OCI-LY7 (cell line): ENCODE measurements around the gene ACBD5. TPM values are rescaled to one million over a fixed set of nuclear protein-coding genes. Genes with fewer than 3 reads are reported as not detected.

Experiments used
- BruUV-seq: library from RNA; stranded (reverse); fragments of 400-500 nt; replicated peaks from 2 replicates; lab custom pipeline; 2021; lab: Mats Ljungman, UMichigan
- CTCF ChIA-PET: fragments of 300-600 bp; sonication (Branson Sonifier 250); formaldehyde crosslinking; loops from one replicate; lab custom pipeline; 2022; ENCODE audit warnings: antibody characterized with exemption; ENCODE audit not compliant: unreplicated experiment; lab: Charles Lee
- POLR2A ChIA-PET: fragments of 300-600 bp; sonication (Branson Sonifier 250); formaldehyde crosslinking; loops from one replicate; lab custom pipeline; 2022; ENCODE audit warnings: antibody characterized with exemption; lab: Charles Lee
- DNase-seq: peaks from one replicate; pipeline ENCODE4 v3.0.0-alpha.2; 2015; ENCODE audit warnings: low spot score
- H2AFZ ChIP-seq: fragments of 200-600 bp; sonication (generic), shearing (Covaris generic); 2 replicates; pipeline ENCODE4 v1.6.1; 2014; ENCODE audit warnings: mild to moderate bottlenecking, antibody characterized with exemption, low read length, moderate library complexity
- H3K27ac ChIP-seq: fragments of 200-600 bp; sonication (generic); 2 replicates; pipeline ENCODE4 v1.5.1; 2014; ENCODE audit warnings: mixed run types, low read depth, mild to moderate bottlenecking, moderate library complexity, low read length, inconsistent platforms; ENCODE audit not compliant: poor library complexity, severe bottlenecking
- H3K36me3 ChIP-seq: fragments of 200-600 bp; sonication (generic); 2 replicates; pipeline ENCODE4 v1.6.1; 2014; ENCODE audit warnings: mild to moderate bottlenecking, antibody characterized with exemption, low read length, moderate library complexity, mixed read lengths; ENCODE audit not compliant: insufficient read depth
- H3K4me1 ChIP-seq: fragments of 200-600 bp; sonication (generic); 2 replicates; pipeline ENCODE4 v1.5.1; 2014; ENCODE audit warnings: mild to moderate bottlenecking, low read length; ENCODE audit not compliant: insufficient read depth, poor library complexity, severe bottlenecking
- H3K4me2 ChIP-seq: fragments of 200-600 bp; sonication (generic); 2 replicates; pipeline ENCODE4 v1.6.1; 2014; ENCODE audit warnings: mild to moderate bottlenecking, low read length
- H3K4me3 ChIP-seq: fragments of 200-600 bp; sonication (generic); 2 replicates; pipeline ENCODE4 v1.5.1; 2014; ENCODE audit warnings: mild to moderate bottlenecking, low read depth, low read length; ENCODE audit not compliant: poor library complexity, severe bottlenecking
- H3K79me2 ChIP-seq: fragments of 200-600 bp; sonication (generic); 2 replicates; pipeline ENCODE4 v1.6.1; 2016; ENCODE audit warnings: low read depth, mild to moderate bottlenecking, low read length, moderate library complexity, mixed read lengths; ENCODE audit not compliant: insufficient read depth
- H3K9me2 ChIP-seq: fragments of 200-600 bp; sonication (generic); 2 replicates; pipeline ENCODE4 v1.6.1; 2016; ENCODE audit warnings: mild to moderate bottlenecking, low read length, mixed read lengths; ENCODE audit not compliant: insufficient read depth
- H3K9me3 ChIP-seq: fragments of 200-600 bp; sonication (generic); 2 replicates; pipeline ENCODE4 v1.6.1; 2014; ENCODE audit warnings: mild to moderate bottlenecking, mixed run types, low read length, mixed read lengths
- H4K20me1 ChIP-seq: fragments of 200-600 bp; sonication (generic); 2 replicates; pipeline ENCODE4 v1.6.1; 2014; ENCODE audit warnings: mild to moderate bottlenecking, antibody characterized with exemption, low read length, moderate library complexity, mixed read lengths; ENCODE audit not compliant: insufficient read depth
- EZH2phosphoT487 ChIP-seq: fragments of 200-600 bp; sonication (generic); IDR thresholded peaks from 2 replicates; pipeline ENCODE4 v1.6.1; 2018; ENCODE audit warnings: low read depth, borderline replicate concordance, mild to moderate bottlenecking, mixed run types, antibody characterized with exemption, low read length, moderate library complexity, mixed read lengths
- intact Hi-C: fragments of 100-400 bp; cut with micrococcal nuclease; formaldehyde crosslinking; loops from one replicate; pipeline ENCODE4 v1.10.0; 2022; ENCODE audit not compliant: unreplicated experiment
- total RNA-seq, 2 experiments: library from RNA; depleted of rRNA in 1 of 2; stranded (reverse); fragments of >200 nt in 1 of 2; shearing (Covaris generic) in 1 of 2; gene quantifications; 2 replicates each; pipeline ENCODE4 v1.2.3, GENCODE V29; 2014 to 2022
- TF ChIP-seq, protein P1 (sequence below): fragments of 200-600 bp; sonication (generic); conservative IDR thresholded peaks from 2 replicates; pipeline ENCODE4 v1.5.1; 2014; ENCODE audit warnings: mild to moderate bottlenecking, antibody characterized with exemption, low read length, moderate library complexity, mixed read lengths

Gene ACBD5
- total RNA-seq, 2 experiments from 2014 or later, result 10.8 to 20.0 TPM

DNA sequence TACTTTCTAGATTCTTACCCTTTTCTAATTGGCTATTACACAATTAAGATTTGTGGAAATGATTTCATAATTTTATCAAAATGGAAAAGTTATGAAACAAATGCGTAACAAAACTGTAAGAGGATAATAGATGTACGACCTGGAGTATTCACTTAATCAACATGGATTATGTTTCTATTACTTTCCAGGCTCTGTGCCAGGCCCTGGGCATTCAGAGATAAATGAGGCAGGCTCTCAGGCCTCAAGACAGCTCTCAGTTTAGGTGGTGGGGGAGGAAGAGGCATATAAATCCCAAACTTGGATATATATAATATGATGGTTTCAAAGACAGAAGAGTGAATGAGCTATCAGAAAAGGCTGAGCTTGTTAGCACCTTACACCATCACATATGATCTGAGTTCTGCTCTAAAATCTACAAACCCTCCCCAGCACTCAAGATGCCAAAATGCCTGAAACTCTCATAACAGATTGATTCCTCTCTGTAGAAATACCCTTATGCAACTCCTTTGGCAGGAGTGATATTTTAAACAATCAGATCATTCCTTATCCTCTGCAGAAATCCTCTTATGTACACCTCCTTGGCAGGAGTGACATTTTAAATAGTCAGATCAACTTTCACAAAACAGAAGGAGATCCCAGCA, 42.5 kb downstream of the ACBD5 start:
- DNase-seq, result no peak
- POLR2A ChIA-PET, result interaction anchor here (0.5 to 0.7 kb wide), 2 partner anchors 13 to 90 kb away, joined by 3 to 4 read pairs; no protein-coding TSS in a partner anchor
- Histone ChIP-seq H3K9me2 (no peaks in the 10 kb centered on the region), H3K79me2 (no peaks in the 10 kb centered on the region), H3K27ac (no peak overlapping the region), H3K36me3 (peaks cover 31% of the 10 kb centered on the region), H2AFZ (no peak overlapping the region), H3K4me3 (no peak overlapping the region), H3K4me2 (no peak overlapping the region), H4K20me1 (no peaks in the 10 kb centered on the region), H3K4me1 (no peaks in the 10 kb centered on the region), H3K9me3 (no peaks in the 10 kb centered on the region)
- no TSS peak for BruUV-seq
- intact Hi-C loops, result no loop called here
- TF ChIP-seq, protein P1, sequence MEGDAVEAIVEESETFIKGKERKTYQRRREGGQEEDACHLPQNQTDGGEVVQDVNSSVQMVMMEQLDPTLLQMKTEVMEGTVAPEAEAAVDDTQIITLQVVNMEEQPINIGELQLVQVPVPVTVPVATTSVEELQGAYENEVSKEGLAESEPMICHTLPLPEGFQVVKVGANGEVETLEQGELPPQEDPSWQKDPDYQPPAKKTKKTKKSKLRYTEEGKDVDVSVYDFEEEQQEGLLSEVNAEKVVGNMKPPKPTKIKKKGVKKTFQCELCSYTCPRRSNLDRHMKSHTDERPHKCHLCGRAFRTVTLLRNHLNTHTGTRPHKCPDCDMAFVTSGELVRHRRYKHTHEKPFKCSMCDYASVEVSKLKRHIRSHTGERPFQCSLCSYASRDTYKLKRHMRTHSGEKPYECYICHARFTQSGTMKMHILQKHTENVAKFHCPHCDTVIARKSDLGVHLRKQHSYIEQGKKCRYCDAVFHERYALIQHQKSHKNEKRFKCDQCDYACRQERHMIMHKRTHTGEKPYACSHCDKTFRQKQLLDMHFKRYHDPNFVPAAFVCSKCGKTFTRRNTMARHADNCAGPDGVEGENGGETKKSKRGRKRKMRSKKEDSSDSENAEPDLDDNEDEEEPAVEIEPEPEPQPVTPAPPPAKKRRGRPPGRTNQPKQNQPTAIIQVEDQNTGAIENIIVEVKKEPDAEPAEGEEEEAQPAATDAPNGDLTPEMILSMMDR, result no peak
- TF ChIP-seq EZH2phosphoT487, result no peak
- CTCF ChIA-PET, result no interaction called here

DNA sequence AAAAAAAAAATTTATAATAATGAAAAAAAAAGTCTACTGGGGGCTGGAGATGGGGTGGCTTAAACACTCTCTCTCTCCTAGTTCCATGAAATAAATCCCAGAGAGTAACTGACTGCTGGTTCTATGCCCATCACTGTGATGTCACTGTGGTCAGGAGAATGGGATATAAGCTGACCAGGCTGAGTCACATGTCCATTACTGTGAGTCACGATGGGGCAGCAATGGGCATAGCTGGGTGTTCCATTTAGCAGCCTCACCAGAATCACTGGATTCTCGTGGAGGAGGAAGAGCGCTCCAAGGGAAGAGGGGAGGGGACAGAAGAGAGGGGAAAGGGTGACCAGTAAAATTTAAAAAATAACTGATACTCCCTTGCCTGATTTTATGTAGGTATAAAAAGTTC, 48.3 kb downstream of the ACBD5 start:
- Histone ChIP-seq H3K4me2 (no peak overlapping the region), H3K4me3 (no peak overlapping the region), H3K27ac (no peak overlapping the region), H3K36me3 (peaks cover 34% of the 10 kb centered on the region), H3K9me3 (no peaks in the 10 kb centered on the region), H3K9me2 (no peaks in the 10 kb centered on the region), H3K79me2 (no peaks in the 10 kb centered on the region), H3K4me1 (no peaks in the 10 kb centered on the region), H2AFZ (no peak overlapping the region), H4K20me1 (no peaks in the 10 kb centered on the region)
- ChIA-PET CTCF (no interaction called here), POLR2A (no interaction called here)
- no TSS peak for BruUV-seq
- intact Hi-C loops, result no loop called here
- DNase-seq, result no peak
- TF ChIP-seq, protein P1, result no peak
- no peak for TF ChIP-seq EZH2phosphoT487

GRCh38 chr10:27190508-27190907, 50.1 kb downstream of the ACBD5 start:
- Histone ChIP-seq H4K20me1 (no peaks in the 10 kb centered on the region), H3K36me3 (peaks cover 37% of the 10 kb centered on the region), H3K4me3 (no peak overlapping the region), H3K4me2 (no peak overlapping the region), H3K9me3 (no peaks in the 10 kb centered on the region), H3K4me1 (no peaks in the 10 kb centered on the region), H3K27ac (no peak overlapping the region), H2AFZ (no peak overlapping the region), H3K79me2 (no peaks in the 10 kb centered on the region), H3K9me2 (no peaks in the 10 kb centered on the region)
- no peak for TF ChIP-seq EZH2phosphoT487
- TF ChIP-seq, protein P1, result no peak
- CTCF ChIA-PET, result no interaction called here
- BruUV-seq, result no TSS peak
- POLR2A ChIA-PET, result no interaction called here
- intact Hi-C loops, result no loop called here
- no peak for DNase-seq
